DMS153 treated with DMSO at 0.1 percent for 48 hours (cell line): ENCODE measurements around the gene DNAJC13.

Source experiments
- DNase-seq: peaks from one replicate; lab custom pipeline; 2025; ENCODE audit not compliant: unreplicated experiment; lab: John Stamatoyannopoulos, UW

DNAJC13 gene

DNA sequence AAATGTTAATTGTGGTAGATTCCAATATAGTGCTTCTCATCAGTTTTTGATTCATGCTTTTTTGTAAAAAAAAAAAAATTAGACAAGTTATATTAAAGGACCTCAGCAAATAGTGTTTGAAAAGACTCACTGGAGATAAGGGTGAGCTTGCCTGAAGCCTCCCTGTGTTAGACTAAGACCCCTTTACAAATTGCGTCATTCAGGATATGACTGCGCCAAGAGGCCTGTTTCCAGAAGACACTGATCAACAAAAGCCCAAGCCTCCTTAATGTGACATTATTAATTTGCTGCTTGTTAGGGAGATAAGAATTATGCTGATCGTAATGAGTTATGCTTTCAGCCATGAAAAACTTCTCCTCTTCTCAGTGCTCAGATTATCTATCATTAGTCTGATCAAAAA lies 13.0 kb upstream of the DNAJC13 start:
- DNase-seq = no peak

DNA sequence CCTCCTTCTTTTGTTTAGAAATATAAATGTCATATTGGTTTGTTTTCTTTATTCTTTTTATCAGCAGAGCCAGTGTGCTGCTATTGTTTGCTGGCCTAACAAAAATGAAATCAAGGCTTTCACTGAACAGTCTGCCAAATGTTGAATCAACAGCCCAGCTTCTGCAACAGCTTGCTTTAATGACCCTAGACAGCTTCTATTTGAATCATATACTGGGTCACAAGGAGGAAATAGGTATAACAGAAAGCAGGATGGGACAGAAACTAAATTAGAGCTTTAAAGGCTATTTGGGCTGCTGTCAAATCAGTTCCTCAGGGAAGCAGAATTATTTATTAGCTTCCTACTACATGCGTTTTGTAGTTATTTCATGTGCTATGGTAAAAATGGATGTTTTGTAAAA lies 12.1 kb upstream of the DNAJC13 start:
- peak; percentile 74 for DNase-seq

DNA sequence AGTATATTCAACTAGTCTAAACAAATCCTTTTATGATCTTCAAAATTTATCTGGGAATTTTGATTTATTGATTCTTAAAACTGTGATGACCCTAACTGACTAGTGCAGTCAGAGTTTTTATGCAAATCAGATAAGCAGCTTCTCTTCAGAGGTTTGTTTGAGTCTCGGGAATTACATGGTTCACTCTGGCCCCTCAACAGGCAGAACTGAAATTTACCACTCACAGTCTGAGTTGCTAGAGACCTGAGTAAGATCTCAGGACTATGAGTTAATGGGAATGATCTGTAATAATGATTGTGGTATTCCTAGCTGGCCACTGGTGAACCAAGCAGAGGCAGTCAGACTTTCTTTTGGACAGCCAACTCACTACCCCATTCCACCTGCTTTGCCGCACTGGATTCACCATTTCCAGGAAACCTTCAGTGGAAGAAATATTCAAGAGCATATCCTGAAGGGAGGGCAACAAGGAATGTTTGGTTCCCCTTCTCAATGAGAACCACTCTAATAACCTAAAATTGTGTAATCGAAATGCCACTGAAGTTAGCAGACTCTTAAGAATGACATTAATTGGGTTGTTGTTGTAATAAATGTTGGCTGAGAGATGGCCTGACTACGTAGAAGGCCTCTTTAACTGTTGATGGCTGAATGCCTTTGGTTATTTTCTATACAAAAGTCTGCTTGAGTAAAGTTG lies 11.5 kb upstream of the DNAJC13 start:
- DNase-seq = no peak

DNA sequence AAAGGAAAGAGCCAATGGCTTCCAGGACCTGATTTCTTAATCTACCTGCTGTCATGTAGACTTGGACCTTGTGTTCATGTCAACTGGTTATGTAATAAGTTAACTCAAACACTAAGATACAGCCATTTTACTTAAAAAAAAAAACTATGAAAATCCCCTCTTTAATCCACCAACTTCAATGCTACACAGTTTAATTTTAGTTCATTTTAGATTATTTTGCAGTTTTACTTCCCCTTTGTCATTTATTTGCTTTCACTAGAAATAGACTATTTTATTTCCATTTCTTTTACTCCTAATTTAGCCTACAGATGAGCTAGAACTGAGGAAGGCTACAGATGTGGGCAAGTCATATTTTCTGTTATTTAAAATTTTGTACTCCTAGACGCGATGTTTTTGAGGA lies 10.7 kb upstream of the DNAJC13 start:
- no peak for DNase-seq

DNA sequence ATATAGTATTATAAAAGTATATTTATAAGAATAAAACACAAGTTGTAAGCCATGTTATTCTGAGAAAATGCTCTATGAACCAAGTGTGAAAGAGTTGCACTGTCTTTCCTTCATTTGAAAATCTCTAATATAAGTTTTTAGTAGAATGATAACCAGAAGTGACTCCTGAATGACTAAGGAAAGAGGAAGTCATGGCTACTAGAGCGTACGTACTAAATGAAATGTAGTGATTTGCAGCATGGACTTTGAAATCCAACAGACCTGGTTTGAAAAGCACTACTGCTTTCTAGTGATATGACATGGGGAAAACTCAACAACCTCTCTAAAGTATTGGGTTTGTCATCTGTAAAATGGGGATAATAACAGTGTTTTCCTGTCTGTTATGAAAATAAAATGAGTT lies 10.3 kb upstream of the DNAJC13 start:
- no peak for DNase-seq

DNA sequence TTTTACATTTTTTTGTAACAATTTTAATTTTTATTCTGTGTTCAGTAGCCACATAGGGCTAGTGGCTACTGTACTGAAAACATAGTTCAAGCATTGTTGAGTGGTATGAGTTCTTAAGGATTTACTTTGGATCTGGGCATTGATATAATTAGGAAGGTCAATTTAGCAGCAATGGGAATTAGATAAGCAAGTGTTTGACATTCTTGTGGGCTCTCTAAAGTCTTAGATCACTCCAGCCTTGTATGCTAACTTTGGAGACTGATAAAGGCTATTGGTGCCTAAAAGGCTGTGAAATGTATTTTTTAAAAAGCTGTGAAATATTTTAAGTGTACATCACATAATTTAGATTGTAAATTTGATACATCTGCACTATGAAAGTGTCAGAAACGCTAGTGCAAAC lies 2.5 kb upstream of the DNAJC13 start:
- DNase-seq = no peak

DNA sequence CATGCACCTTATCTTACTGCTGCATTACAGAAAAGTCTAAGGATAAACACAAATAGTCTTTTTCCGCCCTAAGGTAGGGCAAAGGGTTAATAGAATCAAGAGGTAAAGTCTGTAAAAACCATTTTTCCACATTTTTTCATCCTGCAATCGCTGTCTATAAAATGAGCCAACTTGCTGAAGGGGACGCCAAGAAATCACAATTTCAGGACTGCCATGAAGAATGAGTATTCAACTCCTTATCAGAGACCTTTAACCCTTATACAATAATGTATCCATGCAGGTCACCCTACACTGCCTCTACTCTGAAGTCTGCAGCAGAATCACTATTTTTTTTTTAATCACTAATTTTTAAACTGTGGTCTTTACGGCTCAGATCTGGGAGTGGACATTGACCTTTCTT lies 1.1 kb upstream of the DNAJC13 start:
- no peak for DNase-seq

DNA sequence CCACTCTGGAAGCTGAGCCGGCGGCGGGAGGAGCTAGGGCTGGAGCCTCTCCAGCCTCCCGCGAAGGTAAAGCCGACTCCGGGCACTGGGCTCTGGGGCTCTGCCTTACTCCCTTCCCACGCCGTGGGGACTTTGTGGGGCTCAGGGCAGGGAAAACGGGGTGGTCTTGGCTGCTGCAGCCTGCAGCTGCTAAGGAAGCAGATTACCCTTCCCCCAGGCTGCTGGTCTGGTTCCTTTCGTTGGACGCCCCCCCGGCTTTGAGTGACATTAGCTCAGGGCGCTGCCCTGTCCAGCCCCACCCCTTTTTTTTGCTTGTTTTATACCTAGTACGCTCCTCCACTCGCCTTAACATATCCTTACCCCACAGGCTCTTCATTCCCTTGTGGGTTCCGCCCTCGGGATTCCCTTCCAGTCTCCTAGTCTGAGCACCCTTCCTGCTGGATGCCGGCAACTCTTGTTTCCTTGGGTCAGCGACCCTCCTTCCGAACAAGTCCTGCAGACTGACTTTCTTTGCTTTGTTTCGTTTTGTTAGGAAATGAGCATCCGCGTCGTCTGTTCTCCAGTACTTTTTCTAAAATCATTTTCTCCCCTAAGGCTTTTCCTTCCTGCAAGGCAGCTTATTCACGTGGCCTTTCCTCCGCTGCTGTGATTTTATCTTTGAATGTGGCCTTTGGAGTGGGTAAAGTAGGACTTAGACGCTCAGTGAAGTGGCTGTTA lies 551 bp downstream of the DNAJC13 start:
- DNase-seq = peak; percentile 23

DNA sequence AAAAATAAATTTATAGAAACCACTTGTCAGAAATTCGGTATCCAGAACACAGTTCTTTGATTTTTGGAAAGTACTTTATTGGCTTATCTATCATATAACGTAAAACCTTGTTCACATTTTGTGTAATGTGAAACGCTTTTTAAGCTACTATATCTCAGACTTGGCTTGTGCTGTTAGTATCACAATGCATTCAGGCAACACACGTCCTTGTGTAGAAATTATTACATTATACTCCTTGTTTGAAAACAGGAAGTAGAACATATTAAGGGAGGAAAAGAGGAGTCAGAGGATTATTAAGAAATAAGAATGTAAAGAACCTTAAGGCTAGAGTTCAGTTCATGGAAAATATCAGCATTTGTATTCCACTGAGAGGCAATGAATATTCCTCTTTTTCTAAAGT lies 1.6 kb downstream of the DNAJC13 start:
- no peak for DNase-seq

DNA sequence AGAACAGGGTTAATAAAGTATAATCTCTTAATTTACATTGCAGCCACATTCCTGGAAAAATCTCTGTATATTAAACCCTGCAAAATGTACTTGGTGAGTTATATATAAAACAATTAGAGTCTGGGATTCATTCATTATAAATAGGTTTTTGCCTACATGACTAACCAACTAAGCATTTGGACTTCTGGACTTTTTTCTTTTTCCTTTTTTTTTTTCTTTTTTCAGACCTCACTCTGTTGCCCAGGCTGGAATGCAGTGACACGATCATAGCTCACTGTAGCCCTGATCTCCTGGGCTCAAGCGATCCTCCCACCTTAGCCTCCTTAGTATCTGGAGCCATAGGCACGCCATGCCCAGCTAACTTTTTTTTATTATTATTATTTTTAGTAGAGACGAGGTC lies 4.5 kb downstream of the DNAJC13 start:
- no peak for DNase-seq

DNA sequence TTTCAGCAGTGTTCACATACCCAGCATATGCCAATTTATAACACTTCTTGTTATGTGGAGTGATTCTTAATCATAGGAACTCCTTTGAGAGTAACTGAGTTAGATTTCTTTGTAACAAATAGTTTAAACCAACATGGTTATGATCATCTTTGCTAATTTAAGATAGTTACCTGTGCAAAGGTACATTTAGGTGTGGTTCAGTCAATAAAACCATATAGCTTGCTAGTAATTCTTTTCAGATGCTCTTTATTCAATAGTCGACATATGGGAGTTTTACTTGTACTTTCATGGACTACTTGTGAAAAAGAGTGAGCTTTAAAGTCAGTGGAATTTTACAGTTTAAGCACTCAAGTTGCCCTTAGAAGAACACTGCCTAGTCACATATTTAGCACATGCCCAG lies 5.2 kb downstream of the DNAJC13 start:
- no peak for DNase-seq

DNA sequence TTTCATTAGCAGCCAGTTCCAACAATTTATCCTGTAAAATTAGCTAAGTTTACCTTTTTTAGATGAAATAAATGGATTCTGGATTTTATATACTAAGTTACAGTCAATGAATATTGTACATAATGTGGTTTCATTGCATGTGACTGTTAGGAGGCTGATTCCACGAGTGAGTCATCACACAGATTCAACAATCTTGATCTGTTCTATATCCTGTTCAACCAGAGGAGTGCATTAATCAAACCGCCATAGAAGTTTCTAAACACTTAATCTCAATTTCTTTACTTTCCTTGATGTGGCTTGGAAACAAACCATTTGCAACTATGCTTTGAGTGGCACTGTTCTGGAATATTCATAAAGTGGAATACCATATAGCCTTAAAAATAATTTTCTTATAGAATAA lies 15.3 kb downstream of the DNAJC13 start:
- DNase-seq = no peak

DNA sequence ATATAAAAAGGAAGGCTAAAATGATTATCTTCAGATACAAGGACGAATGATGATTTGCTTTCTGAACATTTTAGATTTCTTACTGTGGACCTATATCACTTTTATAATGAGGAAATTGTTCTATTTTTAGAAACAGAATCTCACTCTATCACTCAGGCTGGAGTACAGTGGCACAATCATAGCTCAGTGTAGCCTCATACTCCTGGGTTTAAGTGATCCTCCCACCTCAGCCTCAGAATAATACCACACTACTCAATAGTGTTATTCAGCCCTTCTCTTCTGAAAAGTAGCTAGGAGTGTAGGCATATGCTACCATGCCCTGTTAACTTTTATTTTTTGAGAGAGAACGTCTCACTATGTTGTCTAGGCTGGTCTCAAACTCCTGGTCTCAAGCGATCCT lies 15.8 kb downstream of the DNAJC13 start:
- DNase-seq = no peak

DNA sequence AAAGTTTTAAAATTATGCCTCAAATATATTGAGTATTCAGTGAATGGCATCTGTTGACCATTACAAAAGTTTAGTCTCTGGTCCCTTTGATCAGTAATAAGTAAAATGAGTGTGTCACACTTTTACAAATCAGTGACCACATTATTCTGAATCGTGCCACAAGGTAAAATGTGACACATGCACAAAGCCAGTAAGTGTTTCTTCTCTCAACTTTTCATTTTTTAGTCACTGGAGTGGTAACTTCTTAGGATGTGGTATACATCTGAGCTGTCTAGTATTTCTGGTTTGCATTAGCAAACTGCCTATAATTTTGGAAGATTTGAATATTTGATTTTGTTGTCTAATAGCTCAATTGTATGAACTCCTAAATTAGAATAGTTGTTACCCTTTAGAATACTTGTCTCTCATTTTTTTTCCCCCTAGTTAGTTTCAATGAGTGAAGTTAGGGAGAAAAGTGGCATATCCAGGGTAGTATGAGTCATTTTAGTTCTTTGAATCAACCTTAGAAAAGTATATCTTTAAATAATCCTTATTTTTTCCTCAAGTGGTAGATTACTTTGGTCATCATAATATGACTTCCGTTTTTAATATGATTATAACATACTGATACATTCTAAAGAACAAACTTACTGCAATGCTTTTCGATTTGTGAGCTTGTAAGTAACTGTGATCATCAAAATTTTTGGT lies 18.1 kb downstream of the DNAJC13 start:
- no peak for DNase-seq

DNA sequence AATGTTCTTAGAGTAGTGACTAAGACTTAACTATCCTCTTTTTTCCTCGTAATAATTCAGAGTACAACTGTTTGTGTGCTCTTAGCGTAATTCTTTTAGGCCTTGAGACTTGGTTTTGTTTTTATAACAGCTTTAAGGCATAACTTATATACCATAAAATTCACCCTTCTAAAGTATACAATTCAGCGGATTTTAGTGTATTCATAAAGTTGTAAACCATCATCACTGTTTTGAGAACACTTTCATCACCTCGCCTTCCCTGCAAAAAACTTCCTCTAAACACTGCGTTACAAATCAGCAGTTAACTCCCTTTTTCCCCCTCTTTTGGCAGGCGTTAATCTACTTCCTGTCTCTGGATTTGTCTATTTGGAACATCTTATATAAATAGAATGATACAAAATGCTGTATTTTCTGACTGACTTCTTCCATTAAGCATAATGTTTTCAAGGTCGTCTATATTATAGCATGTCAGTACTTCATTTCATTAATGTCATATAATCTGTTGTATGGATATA lies 18.7 kb downstream of the DNAJC13 start:
- no peak for DNase-seq

DNA sequence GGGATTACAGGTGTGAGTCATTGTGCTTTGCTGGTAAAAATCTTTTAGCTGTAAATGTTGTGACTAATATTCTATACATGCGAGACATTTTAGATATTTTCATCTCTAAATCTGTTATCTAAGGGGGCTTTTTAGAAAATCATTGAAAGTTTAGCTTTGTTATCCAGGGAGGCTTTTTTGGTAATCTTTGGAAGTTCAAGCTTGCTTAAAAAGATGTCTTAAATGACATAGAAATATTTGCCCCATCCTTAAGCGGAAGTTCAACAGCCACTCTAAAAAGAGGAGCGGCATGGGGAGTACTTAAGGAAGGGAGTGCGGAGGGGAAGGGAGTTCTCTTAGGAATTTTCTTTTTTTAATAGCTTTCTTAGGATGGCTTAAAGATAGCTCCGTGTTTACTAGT lies 26.1 kb downstream of the DNAJC13 start:
- DNase-seq = no peak

DNA sequence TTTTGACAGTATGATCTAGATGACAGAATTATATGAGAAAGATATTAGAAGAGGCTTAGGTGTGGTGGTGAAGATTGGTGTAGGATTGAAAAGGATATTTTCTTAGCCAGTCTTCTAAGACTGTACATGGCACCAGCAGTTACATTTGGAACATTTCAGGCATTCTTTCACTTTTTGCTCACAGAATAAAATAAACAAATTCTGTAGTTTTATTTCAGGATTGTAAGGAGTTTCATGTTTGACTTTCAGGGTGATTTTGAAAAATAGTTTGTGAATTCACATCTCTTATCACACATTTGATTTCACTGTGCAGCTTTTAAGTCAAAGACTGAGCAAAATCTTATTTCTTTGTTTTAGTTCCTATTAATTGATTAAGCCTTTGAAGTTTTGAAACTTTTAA lies 27.1 kb downstream of the DNAJC13 start:
- DNase-seq = no peak

DNA sequence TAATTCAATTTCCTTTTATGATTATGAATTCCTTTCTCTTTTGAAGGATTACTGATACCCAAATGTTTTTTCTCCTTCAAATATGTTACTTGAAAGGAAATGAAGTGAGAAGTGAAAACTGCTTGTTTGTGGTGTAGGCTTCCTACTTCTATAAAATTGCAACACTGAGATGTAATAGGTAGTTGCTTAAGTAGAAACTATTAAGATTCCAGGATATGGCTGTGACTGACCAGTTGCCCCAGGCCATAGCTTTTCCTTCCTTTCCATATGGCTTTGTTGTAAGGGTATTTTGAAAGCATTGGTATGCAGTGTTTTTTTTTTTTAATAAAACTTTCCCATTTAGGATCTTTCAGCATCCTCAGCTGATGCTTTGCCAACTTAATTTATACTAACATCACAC lies 28.5 kb downstream of the DNAJC13 start:
- DNase-seq = no peak

DNA sequence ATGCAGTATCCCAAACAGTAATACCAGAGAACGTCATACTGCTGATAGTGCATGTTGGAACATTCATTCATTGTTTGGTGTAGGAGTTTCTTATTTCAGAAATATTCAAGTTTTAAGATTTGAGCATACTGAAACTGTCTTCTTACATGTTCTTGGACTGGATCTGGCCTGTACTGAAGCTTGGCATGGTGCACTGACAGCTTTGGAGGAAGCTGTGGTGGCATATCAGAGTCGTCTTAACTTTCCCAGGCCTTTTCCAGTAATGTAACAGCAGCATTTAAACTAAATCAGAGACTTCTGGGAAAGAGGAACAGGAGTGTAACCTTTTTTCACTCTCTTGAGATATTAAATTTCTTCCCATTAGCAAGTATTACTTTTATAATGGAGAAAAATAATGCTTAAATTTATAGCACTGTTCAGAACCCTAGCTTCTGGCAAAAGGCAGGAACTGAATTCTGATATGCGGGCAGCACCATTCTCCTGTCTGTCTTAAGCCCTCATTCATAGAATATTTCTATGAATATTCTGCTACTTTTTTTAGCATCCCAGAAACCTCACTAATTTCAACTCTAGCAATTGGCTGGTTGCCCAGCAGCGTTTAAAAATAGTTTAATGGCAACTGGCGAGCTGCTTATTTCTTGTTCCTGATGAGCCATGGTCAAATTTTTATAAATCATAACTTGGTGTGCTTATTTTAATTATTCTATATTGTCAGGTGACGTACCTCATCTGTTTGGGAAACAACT lies 31.1 kb downstream of the DNAJC13 start:
- no peak for DNase-seq

DNA sequence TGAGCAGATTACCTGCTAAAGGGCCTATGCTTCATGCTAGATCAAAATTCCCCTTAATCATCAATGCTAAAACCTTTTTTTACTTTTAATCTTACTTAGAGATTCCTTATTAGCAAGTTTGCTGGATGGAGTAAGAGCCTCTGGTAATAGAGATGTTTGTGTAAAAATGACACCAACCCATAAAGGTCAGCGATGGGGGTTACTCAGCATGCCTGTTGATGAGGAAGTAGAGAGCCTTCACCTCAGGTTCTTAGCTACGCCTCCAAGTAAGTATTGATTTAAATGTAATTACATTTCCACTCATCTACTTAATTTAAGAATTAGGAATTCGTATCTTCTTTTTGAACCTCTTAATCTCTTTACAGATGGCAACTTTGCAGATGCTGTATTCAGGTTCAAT lies 38.8 kb downstream of the DNAJC13 start:
- DNase-seq = no peak

DNA sequence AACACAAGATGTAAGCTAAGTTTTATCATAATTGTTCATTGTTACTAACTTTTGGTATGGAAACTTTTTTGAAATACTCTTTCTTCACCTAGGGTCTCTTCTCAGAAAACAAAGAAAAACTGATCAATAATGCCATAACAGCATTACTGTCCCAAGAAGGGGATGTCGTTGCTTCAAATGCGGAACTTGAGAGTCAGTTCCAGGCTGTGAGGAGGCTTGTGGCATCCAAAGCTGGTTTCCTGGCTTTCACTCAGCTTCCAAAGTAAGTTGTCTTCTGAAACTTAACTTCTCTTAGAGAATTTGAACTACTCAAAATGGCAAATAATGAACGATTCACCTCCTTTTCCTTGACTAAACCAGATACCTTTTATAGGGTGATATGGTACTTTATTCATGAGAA lies 39.3 kb downstream of the DNAJC13 start:
- DNase-seq = no peak
